HCT116 (cell line): Measurements from ENCODE around the gene FGFBP2.

Source experiments
- CEBPB ChIP-seq: IDR thresholded peaks from 2 replicates; pipeline ENCODE4 v1.6.1; 2012; ENCODE audit warnings: low read depth
- CTCF ChIP-seq, 3 experiments: fragments of 200-600 bp in 1 of 3; sonication (generic) in 1 of 3; IDR thresholded peaks in 2 of 3; conservative IDR thresholded peaks in 1 of 3; 2 replicates each; pipeline ENCODE4 v1.5.1; 2012 to 2017; ENCODE audit warnings: low read depth in 2 of 3, low read length in 2 of 3, antibody characterized with exemption in 1 of 3, borderline replicate concordance in 1 of 3, control low read depth in 1 of 3, mild to moderate bottlenecking in 1 of 3, mixed read lengths in 1 of 3, mixed run types in 1 of 3, moderate library complexity in 1 of 3; ENCODE audit not compliant: insufficient read depth in 1 of 3
- EGR1 ChIP-seq: IDR thresholded peaks from 2 replicates; pipeline ENCODE4 v1.6.1; 2012; ENCODE audit warnings: low read depth
- EZH2 ChIP-seq: fragments of 200-600 bp; sonication (generic); IDR thresholded peaks from 2 replicates; pipeline ENCODE4 v1.6.1; 2017; ENCODE audit warnings: antibody characterized with exemption, mixed run types
- JUND ChIP-seq: IDR thresholded peaks from 2 replicates; pipeline ENCODE4 v1.6.1; 2012

- no peak for TF ChIP-seq CEBPB
- TF ChIP-seq CTCF (IDR thresholded peaks at IDR 0.05 in 2 of 3, conservative IDR thresholded peaks at IDR 0.05 in 1 of 3; ENCODE audit: borderline replicate concordance in 1 of 3, insufficient read depth in 1 of 3, low read depth in 2 of 3, low read length in 2 of 3), result no peak
- no peak for TF ChIP-seq JUND
- TF ChIP-seq EGR1, result no peak
- TF ChIP-seq EZH2, result no peak
These were observed 32.9 kb upstream of the FGFBP2 start for GRCh38 chr4:15995826-15996225.
